GM19395 (cell line): ENCODE results near the gene DMAC1.
A peak's percentile ranks its signal among the peaks of the same experiment; 100 is the strongest.

Source experiments
- ATAC-seq: cut with Tn5 transposase; IDR thresholded peaks from one replicate; pipeline ENCODE4 v1.9.1; 2021; ENCODE audit warnings: mild to moderate bottlenecking, moderate library complexity; ENCODE audit not compliant: unreplicated experiment

The DMAC1 gene

DNA sequence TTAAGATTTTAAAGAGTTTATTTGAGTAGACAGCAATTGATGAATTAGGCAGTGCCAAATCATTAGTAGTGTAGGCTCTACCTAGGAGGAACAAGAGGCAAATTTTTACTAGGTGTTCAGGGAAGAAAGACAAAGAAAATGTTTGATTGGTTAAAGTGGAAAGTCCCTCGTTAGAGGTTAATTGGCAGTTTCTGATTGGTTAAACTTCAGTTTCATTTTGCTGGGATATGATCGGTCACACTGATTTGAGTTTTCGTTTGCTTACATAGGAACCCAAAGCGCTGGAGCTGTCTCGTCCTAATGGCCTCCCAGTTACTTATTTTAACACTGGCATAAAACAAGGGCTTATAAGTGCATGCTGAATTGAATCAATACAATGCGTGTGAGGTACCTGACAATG is 15.1 kb downstream of the DMAC1 start:
- no peak for ATAC-seq

DNA sequence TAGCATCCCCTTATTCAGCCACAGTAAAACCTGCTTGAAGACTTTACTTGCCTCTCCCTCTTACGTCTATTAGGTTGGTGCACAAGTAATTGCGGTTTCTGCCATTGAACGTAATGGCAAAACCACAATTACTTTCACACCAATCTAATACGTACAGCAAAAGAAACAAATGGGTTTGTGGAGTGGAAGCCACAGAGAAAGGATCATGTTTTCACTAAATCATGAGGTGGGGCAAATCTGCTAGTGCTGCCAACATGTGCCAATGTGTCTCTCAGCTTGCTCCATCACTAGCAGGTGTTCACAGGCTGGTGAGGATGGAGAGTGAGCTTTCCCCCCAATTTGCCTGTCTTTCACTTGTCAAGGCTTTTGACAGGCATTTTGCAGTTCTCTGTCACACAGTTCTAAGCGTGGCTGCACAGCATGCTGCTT is 15.9 kb downstream of the DMAC1 start:
- no peak for ATAC-seq

DNA sequence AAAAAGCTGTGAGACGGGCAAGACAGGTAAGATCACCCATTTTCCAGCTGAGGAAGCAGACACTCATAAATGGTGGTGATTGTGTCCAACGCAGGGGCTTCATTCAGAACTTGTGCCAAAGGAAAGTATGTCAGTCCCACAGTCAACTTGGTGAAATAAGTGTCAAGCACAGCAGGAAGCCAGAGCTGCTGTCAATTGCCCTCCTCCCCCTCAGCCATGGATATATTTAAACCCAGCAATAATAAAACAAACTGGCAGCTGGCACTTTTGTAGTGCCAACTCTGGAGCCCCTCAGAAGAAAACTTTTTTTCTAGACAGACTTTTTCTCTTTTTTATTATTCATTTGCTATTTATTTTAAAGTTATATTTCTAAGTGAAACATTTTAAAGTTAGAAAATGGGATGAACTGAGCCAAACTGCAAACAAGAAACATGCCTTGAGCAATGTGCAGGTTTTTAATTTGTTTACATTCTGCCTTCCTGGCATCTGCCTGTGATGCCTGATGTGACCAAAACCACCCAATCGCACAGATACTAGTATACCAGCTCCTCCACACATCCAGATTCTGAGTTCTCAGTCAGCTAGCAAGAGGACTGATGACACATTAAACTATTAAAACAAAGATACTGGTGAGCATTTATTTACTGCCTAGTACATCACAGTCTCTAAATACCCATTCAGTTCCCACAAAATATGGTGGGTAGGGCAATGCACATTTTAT is 17.0 kb downstream of the DMAC1 start:
- ATAC-seq: no peak

- no peak for ATAC-seq
Observed at GRCh38 chr9:7780261-7780988, 19.2 kb downstream of the DMAC1 start.

- no peak for ATAC-seq
Observed at GRCh38 chr9:7778851-7779600, 20.6 kb downstream of the DMAC1 start.

- ATAC-seq: no peak
Observed at GRCh38 chr9:7777771-7778170, 21.8 kb downstream of the DMAC1 start.

GRCh38 chr9:7770111-7770510 is 29.5 kb downstream of the DMAC1 start:
- no peak for ATAC-seq

- no peak for ATAC-seq
Observed at GRCh38 chr9:7762600-7762999, 37.0 kb downstream of the DMAC1 start.

GRCh38 chr9:7760014-7760415 is 39.6 kb downstream of the DMAC1 start:
- ATAC-seq: no peak

DNA sequence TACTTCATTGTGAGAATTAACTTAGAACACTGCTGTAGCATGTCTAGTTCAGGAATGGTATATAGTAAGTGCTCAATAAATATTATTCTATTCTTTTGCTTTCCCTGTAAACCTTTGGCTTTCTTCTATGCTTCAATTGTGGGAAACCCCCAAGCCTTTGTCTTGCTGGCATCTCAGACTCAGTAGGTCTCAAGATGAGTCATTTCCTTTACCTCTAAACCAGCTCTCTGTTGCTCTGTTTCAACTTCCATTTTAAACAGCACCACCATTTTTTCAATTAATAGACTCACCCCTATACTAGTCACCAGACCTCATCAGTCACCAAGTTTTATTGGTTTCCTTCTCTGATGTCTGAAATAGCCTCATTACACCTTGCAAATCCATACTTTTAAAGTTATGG is 43.5 kb downstream of the DMAC1 start:
- ATAC-seq: peak; percentile 98

DNA sequence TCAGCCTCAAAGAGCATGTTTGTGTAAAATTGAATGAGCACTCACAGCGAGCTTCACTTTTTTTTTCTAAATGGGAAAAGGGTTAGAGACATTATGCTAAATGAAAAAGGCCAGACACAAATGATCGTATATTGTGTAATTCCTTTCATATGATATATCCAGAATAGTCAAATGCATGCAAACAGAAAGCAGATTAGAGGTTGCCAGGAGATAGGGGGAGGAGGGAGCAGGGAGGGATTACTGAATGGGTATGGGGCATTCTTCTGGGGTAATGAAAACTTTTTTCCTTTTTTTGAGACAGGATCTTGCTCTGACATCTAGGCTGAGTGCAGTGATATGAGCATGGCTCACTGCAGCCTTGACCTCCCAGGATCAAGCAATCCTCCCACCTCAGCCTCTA is 47.1 kb downstream of the DMAC1 start:
- no peak for ATAC-seq
